Effector CD8-positive, alpha-beta T cell (primary cell): ENCODE data around the gene ASMTL.
"Not testable (repeated sequence)": the region's sequence is repeated elsewhere in the genome, so short reads cannot be mapped to it uniquely, and the experiment has no call there.

Experiments
- DNase-seq: peaks from one replicate; lab custom pipeline; 2025; lab: John Stamatoyannopoulos, UW

ASMTL gene

DNA sequence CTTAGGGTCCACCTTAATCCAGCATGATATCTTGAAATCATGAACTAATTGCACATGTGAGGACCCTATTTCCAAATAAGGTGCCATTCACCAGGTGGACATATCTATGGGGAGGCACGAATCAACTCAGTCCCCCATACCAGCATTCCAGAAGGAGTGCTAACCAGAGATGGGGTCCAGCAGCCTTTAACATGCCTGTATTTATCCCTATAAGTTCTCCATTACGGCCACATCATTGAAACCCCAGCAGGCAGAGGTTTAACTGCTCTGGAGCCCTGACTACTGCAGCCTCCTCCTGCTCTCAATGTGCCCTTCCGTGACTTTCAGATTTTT lies 3.2 kb upstream of the ASMTL start:
- no peak for DNase-seq

DNA sequence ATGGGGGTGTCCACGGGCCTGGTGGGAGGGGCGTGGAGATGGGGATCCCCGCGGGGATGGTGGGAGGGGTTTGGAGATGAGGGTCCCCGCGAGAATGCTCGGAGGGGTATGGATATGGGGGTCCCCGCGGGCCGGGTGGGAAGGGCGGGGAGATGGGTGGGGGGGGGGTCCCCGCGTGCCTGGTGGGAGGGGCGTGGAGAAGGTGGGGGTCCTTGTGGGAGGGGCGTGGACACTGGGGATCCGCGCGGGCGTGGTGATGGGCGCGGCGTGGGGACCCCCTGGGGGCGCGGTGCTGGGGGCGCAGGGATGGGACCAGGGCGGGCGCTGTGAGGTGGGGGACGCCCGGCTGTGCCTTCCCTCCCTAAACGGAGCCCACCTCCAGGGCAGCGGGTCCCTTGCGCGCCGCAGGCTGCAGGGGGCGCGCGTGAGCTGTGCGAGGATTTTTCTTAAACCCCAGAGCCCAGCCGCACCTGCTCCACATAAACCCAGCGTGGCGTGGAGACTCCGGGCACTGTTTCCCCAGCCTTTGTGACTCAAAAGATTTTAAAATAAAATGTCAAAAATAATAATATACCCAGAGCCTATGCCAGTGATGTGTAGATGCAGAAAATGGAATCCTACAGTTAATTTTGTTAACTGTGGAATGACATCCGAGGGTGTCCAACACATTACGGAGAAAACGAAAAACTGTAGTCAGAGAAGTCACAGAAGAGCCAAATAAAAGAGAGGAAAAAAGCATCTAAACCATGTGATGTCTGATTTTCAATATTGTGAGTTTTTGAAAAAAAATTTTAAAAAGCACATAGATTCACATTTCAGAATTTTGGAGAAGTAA lies 1.5 kb upstream of the ASMTL start:
- DNase-seq: no peak

DNA sequence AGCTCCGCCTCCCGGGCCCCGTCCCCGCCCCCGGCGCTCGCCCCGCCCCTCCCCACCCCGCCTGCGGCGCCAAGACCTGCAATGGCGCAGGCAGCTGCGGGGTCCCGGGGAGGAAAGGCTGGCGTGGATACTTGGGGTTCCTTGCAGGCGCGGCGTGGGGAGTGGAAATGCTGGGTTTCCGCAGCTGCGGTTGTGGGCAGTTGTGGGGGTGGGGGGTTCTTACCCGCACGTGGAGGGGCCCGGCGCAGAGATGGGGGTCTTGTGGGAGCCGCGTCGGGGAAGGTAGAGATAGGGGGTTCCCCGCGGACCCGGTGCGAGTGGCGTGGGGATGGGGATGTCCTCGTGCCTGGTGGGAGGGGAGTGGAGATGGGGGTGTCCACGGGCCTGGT lies 680 bp upstream of the ASMTL start:
- DNase-seq: no peak

DNA sequence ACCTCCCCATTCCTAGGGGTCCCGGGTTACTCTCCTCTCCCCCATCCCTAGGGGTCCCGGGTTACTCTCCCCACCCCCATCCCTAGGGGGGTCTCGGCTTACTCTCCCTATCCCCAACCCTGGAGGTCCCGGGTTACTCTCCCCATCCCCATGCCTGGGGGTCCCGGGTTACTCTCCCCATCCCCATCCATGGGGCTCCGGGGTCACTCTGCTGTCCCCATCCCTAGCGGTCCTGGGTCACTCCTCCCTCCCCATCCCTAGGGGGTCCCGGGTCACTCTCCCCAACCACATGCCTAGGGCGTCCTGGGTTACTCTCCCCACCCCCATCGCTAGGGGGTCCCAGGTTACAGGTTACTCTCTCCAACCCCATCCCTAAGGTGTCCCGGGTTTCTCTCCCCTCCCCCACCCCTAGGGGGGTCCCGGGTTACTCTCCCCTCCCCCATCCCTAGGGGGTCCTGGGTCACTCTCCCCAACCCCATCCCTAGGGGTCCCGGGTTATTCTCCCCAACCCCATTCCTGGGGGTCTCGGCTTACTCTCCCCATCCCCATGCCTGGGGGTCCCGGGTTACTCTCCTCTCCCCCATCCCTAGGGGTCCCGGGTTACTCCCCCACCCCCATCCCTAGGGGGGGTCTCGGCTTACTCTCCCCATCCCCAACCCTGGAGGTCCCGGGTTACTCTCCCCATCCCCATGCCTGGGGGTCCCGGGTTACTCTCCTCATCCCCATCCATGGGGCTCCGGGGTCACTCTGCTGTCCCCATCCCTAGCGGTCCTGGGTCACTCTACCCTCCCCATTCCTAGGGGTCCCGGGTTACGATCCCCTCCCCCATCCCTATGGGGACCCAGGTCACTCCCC lies 821 bp downstream of the ASMTL start:
- no peak for DNase-seq

DNA sequence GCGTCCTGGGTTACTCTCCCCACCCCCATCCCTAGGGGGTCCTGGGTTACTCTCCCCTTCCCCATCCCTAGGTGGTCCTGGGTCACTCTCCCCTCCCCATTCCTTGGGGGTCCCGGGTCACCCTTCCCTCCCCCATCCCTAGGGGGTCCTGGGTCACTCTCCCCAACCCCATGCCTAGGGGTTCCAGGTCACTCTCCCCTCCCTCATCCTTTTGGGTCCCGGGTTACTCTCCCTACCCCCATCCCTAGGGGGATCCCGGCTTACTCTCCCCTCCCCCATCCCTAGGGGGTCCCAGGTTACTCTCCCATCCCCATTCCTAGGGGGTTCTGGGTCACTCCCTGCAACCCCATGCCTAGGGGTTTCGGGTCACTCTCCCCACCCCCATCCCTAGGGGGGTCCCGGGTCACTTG lies 1.5 kb downstream of the ASMTL start:
- DNase-seq: no peak

DNA sequence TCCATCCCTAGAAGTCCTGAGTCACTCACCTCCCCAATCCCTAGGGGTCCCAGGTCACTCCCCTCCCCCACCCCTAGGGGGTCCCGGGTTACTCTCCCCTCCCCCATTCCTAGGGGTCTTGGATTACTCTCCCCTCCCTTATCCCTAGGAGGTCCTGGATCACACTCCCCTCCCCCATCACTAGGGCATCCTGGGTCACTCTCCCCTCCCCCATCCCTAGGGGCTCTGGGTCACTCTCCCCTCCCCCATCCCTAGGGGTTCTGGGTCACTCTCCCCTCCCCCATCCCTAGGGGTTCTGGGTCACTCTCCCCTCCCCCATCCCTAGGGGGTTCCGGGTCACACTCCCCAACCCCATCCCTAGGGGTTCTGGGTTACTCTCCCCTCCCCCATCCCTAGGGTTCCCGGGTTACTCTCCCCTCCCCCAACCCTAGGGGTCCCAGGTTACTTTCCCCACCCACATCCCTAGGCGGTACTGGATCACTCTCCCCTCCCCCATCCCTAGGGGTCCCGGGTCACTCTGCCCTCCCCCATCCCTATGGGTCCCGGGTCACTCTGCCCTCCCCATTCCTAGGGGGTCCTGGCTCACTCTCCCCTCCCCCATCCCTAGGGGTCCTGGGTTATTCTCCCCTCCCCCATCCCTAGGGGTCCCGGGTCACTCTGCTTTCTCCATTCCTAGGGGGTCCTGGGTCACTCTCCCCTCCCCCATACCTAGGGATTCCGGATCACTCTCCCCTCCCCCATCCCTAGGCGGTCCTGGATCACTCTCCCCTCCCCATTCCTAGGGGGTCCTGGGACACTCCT lies 2.1 kb downstream of the ASMTL start:
- no peak for DNase-seq

DNA sequence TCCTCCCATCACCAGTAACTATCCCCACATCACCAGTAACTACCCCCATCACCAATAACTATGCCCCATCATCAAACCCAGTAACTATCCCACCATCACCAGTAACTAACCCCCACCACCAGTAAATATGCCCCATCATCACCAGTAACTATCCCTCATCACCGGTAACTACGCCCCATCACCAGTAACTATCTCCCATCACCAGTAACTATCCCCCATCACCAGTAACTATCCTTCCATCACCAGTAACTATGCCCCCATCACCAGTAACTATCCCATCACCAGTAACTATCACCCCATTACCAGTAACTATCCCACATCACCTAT lies 2.9 kb downstream of the ASMTL start:
- DNase-seq: no peak

DNA sequence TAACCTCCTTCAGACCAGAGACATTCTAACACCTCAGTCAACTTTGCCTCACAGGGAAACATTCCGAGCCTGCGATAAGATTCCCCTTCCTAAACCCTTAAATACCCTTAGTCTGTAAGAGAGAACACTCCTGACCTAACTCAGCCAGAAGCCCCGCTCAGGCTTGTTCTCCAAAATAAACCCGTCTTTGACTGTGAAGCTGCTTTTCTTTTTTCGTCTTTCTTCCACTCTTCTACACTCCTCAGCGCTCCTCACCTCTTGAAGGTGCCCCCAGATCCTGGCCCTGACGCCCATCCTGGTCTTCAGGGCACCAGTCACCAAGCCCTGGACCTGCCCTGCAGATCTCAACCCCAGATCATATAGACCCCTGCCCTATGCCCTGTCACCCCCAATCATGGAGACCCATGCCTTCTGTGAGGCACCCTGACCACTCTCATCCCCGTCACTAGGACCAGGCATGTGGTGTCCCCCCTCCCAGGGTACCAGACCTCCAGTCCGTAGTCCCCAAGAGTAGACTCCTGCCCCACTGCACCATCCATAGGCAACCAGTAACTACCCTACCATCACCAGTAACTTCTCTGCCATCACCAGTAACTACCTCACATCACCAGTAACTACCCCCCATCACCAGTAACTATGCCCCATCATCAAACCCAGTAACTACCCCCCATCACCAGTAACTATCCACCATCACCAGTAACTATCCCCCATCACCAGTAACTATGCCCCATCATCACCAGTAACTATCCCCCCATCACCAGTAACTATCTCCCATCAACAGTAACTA lies 3.5 kb downstream of the ASMTL start:
- DNase-seq: no peak

DNA sequence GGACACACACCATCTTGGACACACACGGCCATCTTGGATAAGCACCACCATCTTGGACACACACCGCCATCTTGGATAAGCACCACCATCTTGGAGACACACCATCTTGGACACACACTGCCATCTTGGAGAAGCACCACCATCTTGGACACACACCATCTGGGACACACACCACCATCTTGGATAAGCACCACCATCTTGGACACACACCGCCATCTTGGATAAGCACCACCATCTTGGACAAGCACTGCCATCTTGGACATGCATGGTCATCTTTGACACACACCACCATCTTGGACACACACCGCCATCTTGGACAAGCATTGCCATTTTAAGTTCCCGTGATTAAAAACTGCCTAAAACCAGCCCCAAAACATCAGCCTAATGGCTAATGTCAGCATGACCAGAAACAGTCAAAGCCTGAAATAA lies 4.1 kb downstream of the ASMTL start:
- not testable (repeated sequence) for DNase-seq

DNA sequence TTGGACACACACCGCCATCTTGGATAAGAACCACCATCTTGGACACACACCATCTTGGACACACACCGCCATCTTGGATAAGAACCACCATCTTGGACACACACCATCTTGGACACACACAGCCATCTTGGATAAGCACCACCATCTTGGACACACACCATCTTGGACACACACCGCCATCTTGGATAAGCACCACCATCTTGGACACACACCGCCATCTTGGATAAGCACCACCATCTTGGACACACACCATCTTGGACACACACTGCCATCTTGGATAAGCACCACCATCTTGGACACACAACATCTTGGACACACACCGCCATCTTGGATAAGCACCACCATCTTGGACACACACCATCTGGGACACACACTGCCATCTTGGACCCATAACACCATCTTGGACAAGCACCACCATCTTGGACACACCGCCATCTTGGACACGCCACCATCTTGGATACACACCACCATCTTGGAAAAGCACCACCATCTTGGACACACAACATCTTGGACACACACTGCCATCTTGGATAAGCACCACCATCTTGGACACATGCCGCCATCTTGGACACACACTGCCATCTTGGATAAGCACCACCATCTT lies 4.6 kb downstream of the ASMTL start:
- DNase-seq: not testable (repeated sequence)

DNA sequence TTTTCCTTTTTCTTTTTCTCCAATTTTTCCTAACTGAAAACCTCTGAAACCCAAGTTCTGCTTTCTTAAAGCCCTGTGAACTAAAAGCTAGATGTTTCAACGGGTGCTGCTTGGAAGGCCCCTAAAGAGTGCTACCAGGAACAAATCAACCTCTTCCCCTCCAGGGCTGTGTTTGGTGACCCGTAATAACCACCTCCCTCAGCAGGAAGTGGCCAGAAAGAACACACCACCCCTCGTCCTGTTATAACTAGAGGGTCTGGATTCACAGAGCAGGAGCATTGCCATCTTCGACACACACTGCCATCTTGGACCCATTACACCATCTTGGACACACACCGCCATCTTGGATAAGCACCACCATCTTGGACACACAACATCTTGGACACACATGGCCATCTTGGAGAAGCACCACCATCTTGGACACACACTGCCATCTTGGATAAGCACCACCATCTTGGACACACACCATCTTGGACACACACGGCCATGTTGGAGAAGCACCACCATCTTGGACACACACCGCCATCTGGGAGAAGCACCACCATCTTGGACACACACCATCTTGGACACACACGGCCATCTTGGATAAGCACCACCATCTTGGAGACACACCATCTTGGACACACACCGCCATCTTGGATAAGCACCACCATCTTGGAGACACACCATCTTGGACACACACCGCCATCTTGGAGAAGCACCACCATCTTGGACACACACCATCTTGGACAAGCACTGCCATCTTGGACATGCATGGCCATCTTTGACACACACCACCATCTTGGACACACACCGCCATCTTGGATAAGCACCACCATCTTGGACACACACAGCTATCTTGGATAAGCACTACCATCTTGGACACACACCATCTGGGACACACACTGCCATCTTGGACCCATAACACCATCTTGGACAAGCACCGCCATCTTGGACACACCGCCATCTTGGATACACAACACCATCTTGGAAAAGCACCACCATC lies 5.4 kb downstream of the ASMTL start:
- not testable (repeated sequence) for DNase-seq

DNA sequence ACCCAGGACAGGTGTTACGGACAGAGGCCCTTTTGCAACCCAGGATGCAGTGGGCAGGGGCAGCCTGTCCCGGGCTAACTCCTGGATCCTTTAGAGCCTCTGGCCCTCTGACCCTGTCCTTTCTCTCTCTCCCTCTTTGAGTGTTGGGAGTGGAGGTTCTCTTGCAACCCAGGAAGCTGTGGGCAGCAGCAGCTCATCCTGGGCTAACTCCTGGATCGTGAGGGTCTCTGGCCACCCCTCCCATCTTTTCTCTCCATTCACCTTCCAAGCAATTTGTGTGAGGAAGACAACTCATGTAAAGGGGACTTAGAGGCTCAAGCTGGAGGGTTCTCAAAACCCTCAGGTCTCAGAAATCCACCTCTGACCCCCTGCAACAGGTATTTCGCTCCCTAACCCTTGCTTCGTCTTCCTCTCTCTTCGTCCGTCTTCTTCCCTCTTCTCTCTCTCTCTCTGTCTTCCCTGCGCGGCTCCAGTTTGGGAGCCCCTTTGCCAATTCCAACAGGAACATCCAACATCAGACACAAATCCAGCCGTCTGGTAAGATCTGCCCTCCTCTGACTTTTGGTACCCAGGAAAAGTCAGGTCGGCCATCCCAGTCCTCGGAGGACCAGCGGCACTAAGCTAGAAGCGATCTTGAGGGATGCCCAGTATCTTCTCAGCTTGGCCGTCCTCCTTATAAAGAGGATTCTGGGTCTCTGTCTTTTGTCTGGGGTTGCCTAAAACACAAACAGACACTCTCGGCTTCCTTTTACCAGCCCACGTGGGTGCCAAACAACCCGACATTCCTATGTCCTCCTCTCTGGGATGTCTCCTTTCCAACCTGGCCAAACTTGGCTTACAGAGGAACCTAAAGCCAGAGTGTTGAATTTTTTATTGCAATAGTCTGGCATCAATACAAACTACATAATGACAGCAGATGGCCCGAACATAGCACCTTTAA lies 7.9 kb downstream of the ASMTL start:
- no peak for DNase-seq

DNA sequence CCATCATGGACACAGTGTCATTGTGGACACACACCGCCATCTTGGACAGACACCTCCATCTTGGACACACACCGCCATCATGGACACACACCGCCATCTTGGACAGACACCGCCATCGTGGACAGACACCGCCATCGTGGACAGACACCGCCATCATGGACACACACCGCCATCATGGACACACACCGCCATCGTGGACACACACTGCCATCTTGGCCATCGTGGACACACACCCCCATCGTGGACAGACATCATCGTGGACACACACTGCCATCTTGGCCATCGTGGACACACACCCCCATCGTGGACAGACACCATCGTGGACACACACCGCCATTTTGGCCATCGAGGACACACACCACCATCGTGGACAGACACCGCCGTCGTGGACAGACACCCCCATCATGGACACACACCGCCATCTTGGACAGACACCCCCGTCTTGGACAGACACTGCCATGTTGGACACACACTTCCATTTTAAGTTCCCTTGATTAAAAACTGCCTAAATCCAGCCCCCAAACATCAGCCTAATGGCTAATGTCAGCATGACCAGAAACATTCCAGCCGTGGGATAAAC lies 9.1 kb downstream of the ASMTL start:
- no peak for DNase-seq

DNA sequence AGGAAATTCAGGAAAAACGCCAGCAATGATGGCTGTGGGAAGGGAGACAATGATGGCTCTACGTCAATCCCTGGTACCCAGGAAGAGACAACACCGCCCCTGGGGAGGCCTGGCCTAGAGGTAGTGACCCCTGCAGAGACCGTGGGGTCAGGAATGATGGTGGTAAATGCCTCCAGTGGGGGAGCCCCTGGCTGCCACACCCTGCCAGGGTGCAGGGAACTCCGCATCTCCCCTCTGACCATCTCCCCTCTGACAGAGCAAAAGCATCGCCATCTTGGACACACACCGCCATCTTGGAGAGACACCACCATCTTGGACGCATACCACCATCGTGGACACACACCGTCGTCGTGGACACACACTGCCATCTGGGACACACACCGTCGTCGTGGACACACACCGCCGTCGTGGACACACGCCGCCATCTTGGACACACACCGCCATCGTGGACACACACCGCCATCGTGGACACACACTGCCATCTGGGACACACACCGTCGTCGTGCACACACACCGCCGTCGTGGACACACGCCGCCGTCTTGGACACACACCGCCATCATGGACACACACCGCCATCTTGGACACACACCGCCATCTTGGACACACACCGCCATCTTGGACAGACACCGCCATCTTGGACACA lies 9.9 kb downstream of the ASMTL start:
- no peak for DNase-seq

DNA sequence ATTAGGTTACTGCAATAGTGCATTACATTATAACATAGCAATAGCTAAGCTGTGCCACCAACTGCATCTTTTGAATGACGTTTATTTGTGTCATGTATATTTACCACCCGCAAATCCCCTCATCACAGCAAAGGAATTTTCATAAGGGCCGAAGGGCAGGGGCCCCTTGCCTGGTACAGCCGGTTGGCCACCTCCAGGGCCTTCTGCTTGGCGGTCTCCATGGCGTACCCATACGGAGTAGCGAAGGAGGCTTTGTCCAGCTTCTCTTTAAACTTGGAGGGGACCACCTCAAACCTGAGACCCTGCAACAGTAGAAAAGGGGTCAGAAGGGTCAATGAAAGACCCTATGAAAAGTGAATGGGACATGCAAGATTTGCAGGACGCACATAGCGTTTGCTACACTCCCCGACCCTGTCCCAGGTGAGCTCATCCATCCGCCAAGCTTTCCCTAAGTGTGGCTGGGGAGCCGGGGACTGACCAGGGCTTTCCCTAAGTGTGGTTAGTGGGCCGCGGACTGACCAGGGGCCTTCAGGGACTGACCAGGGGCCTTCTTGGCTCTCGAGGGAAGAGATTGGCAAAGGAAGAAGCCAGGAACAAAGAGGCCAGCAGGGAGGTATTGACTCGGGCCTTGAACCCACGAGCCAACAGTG lies 10.6 kb downstream of the ASMTL start:
- DNase-seq: no peak

DNA sequence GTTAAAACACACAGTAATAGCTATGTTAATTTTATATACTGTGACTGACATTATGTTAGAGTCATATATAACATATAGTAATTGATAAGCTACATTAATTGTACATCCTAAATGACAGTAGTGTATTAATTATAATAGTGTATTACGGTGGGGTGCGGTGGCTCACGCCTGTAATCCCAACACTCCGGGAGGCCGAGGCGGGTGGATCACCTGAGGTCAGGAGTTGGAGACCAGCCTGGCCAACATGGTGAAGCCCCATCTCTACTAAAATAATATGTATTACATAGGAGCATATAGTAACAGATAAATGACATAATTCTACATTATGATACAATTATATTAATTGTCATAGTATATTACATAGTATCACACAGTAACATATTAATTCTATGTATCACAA lies 12.2 kb downstream of the ASMTL start:
- no peak for DNase-seq

DNA sequence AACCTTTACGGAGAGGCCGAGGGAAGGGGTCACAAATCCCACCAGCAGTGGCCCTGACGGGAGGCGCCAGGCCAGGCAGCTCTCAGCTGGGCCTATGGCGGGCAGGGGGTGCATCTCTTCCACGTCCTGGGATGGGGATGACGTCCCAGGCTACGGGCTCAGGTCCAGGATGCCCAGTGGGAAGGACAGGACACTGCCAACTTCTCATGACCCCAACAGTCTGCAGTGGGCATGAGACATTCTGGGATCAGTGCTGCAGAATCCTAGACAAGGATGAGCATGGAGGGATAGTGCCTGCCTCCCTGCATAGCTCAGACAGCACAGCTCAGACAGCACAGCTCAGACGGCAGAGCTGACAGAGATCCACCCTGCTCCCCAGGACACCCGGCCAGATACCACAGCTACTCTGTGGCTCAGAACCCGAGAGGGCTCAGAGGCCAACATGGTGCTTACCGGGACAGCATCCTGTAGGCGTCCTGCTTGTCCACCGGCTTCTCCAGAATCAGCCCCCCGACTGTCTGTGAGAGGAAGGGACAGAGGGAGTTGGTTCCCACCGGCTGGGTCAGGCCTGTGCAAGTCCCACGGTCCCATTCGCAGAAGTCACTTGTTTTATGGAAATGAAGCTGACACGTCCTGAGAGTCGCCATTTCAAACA lies 17.3 kb downstream of the ASMTL start:
- no peak for DNase-seq
